Heart left ventricle (tissue), 13 donors: ENCODE data around the gene EPC2.

Experiments
- POLR2A ChIP-seq, 2 donors: fragments of 450-650 bp; IDR thresholded peaks; one replicate each; pipeline ENCODE4 v1.6.1; 2017; ENCODE audit warnings: antibody characterized with exemption in 2 of 2, mild to moderate bottlenecking in 2 of 2, moderate library complexity in 2 of 2
- TF ChIP-seq, protein P1 (sequence below), 12 donors: fragments of 200-600 bp; sonication (generic) in 4 of 12; IDR thresholded peaks; one replicate each; pipeline versions ENCODE4 v1.5.0 to v1.8.0; 2018 to 2022; ENCODE audit warnings: antibody characterized with exemption in 12 of 12, mild to moderate bottlenecking in 5 of 12
- donor health status: ischemic (EF 13 %, LVEDD 7.1; RV severe dilation, severe dysfunction).
- donor health status: DM: no; HTN: yes; CAD: no.
- donor health status: DM: no; HTN: no; CAD: no.
- donor health status: ischemic (EF 25% LVEDD 6.9; RV normal size, moderate dysfunction).
- donor health status: ischemic (EF 25% LVEDD 5.7; RV mildly dilated, moderate dysfunction).
- donor health status: ischemic (EF 35%, LVEDD 5.7; RV mildly dilated, moderate dysfunction).
- donor health status: nonischemic (EF 11% LVEDD 7.7; RV severe dilation, severe dysfunction).
- donor health status: DM: yes; HTN: yes; CAD: no.
- donor health status: PGD.
- donor health status: ischemic (EF 29% LVEDD 5.4; RV normal size, mild dysfunction).
- donor health status: nonischemic (EF 23%, LVEDD 6.1; RV moderate dilation, normal function).

DNA sequence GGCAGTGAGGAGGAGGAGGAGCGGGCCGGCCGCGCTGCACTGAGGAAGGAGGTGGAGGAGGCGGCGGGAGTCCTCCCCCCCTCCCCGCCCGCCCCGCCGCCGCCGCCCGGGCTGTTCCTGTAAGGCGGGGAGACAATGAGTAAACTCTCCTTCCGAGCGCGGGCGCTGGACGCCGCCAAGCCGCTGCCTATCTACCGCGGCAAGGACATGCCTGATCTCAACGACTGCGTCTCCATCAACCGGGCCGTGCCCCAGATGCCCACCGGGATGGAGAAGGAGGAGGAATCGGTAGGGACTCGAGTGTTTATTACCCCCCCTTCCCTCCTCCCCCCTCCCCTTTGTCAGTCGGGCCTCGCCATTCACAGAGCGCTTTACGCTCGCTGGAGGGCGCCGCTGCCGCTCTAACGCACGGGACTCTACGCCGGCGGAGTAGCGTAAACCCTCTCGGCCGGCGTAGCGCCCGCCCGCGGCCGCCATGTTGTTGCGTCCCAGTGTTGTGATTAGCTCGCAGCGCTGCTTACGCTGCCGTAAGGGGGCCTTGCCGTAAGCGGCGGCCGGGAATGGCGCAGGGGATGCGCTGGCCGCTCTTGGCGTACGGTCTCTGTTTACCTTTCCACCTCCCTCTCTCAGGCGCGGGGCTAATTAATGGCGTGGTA is 460 bp downstream of the EPC2 start:
- TF ChIP-seq, protein P1, sequence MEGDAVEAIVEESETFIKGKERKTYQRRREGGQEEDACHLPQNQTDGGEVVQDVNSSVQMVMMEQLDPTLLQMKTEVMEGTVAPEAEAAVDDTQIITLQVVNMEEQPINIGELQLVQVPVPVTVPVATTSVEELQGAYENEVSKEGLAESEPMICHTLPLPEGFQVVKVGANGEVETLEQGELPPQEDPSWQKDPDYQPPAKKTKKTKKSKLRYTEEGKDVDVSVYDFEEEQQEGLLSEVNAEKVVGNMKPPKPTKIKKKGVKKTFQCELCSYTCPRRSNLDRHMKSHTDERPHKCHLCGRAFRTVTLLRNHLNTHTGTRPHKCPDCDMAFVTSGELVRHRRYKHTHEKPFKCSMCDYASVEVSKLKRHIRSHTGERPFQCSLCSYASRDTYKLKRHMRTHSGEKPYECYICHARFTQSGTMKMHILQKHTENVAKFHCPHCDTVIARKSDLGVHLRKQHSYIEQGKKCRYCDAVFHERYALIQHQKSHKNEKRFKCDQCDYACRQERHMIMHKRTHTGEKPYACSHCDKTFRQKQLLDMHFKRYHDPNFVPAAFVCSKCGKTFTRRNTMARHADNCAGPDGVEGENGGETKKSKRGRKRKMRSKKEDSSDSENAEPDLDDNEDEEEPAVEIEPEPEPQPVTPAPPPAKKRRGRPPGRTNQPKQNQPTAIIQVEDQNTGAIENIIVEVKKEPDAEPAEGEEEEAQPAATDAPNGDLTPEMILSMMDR (IDR thresholded peaks at IDR 0.05): peak in 8 of 12 donors; percentile 7 to 57 (median 30)
- TF ChIP-seq POLR2A (IDR thresholded peaks at IDR 0.05): peak in 1 of 2 donors; percentile 16
